WTC11 (cell line): ENCODE measurements around the gene TP63.

Experiments used
- ESRRA ChIP-seq: sonication (generic); formaldehyde crosslinking; IDR thresholded peaks from 2 replicates; pipeline ENCODE4 v1.8.1; 2022; ENCODE audit warnings: mild to moderate bottlenecking, missing genetic modification reagents, borderline replicate concordance
- FOXP1 ChIP-seq: sonication (generic); formaldehyde crosslinking; IDR thresholded peaks from 2 replicates; pipeline ENCODE4 v1.8.0; 2022; ENCODE audit warnings: missing genetic modification reagents, mild to moderate bottlenecking, moderate library complexity, borderline replicate concordance
- TF ChIP-seq, protein P1 (sequence below): sonication (generic); formaldehyde crosslinking; IDR thresholded peaks from 2 replicates; pipeline ENCODE4 v1.8.1; 2022; ENCODE audit warnings: low read depth, missing genetic modification reagents, borderline replicate concordance
- TF ChIP-seq, protein P2 (sequence below): sonication (generic); formaldehyde crosslinking; IDR thresholded peaks from 2 replicates; pipeline ENCODE4 v1.8.0; 2022; ENCODE audit warnings: mild to moderate bottlenecking, missing genetic modification reagents
- TF ChIP-seq, protein P3 (sequence below): fragments of 200-600 bp; IDR thresholded peaks from 2 replicates; pipeline ENCODE4 v1.8.0; 2022; ENCODE audit warnings: antibody characterized with exemption
- TF ChIP-seq, protein P4 (sequence below): sonication (generic); formaldehyde crosslinking; IDR thresholded peaks from 2 replicates; pipeline ENCODE4 v1.8.1; 2023; ENCODE audit warnings: mild to moderate bottlenecking, missing genetic modification reagents

DNA sequence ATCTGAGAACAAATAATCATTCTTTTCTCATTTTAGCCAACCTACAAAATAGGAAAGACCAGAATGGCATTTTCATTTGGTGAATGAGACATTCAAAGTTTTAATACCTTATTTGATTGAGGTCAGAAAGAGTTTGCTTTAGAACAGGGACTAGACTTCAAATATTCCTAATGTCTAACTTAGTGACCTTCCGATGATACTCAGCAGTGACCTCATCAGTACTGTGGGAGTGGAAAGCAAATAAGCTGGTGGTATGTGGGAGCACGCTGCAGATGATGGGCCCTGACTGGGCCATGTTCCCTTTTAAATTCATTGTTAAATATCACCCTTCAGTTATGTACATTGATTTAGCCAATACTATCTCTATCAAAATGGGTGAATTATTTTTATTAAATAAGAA lies 266.2 kb downstream of the TP63 start:
- TF ChIP-seq, protein P1, sequence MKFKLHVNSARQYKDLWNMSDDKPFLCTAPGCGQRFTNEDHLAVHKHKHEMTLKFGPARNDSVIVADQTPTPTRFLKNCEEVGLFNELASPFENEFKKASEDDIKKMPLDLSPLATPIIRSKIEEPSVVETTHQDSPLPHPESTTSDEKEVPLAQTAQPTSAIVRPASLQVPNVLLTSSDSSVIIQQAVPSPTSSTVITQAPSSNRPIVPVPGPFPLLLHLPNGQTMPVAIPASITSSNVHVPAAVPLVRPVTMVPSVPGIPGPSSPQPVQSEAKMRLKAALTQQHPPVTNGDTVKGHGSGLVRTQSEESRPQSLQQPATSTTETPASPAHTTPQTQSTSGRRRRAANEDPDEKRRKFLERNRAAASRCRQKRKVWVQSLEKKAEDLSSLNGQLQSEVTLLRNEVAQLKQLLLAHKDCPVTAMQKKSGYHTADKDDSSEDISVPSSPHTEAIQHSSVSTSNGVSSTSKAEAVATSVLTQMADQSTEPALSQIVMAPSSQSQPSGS = no peak
- TF ChIP-seq ESRRA (CRISPR knock-in tag) (no peak), FOXP1 (CRISPR knock-in tag) (no peak)
- TF ChIP-seq, protein P2, sequence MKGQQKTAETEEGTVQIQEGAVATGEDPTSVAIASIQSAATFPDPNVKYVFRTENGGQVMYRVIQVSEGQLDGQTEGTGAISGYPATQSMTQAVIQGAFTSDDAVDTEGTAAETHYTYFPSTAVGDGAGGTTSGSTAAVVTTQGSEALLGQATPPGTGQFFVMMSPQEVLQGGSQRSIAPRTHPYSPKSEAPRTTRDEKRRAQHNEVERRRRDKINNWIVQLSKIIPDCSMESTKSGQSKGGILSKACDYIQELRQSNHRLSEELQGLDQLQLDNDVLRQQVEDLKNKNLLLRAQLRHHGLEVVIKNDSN (CRISPR knock-in tag) = no peak
- TF ChIP-seq, protein P3, sequence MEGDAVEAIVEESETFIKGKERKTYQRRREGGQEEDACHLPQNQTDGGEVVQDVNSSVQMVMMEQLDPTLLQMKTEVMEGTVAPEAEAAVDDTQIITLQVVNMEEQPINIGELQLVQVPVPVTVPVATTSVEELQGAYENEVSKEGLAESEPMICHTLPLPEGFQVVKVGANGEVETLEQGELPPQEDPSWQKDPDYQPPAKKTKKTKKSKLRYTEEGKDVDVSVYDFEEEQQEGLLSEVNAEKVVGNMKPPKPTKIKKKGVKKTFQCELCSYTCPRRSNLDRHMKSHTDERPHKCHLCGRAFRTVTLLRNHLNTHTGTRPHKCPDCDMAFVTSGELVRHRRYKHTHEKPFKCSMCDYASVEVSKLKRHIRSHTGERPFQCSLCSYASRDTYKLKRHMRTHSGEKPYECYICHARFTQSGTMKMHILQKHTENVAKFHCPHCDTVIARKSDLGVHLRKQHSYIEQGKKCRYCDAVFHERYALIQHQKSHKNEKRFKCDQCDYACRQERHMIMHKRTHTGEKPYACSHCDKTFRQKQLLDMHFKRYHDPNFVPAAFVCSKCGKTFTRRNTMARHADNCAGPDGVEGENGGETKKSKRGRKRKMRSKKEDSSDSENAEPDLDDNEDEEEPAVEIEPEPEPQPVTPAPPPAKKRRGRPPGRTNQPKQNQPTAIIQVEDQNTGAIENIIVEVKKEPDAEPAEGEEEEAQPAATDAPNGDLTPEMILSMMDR = no peak
- TF ChIP-seq, protein P4, sequence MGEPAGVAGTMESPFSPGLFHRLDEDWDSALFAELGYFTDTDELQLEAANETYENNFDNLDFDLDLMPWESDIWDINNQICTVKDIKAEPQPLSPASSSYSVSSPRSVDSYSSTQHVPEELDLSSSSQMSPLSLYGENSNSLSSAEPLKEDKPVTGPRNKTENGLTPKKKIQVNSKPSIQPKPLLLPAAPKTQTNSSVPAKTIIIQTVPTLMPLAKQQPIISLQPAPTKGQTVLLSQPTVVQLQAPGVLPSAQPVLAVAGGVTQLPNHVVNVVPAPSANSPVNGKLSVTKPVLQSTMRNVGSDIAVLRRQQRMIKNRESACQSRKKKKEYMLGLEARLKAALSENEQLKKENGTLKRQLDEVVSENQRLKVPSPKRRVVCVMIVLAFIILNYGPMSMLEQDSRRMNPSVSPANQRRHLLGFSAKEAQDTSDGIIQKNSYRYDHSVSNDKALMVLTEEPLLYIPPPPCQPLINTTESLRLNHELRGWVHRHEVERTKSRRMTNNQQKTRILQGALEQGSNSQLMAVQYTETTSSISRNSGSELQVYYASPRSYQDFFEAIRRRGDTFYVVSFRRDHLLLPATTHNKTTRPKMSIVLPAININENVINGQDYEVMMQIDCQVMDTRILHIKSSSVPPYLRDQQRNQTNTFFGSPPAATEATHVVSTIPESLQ = no peak
